ENCODE results near the gene ARHGEF12. TPM values are rescaled to one million over a fixed set of nuclear protein-coding genes. Genes with fewer than 3 reads are reported as not detected.

Gene ARHGEF12
- total RNA-seq, 1 donor = 10.5 TPM

DNA sequence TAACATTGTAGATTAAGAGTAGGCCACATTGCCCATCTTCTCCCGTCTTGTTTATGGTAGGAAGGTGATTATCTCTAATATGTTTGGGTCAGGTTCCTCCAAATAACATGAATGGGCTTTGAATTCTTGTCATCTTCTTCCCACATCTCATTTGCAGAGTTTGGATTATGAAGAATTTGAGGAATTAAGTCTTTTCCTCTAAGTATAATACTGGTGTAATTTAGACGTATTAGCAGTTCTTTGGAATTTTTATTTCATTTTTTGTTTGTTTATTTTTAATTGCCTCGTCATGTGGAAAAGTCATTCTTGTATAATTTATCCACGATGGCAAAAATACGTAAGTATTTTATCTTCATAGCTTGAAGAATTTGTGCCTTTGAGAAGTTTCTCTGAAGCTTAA, 73.4 kb downstream of the ARHGEF12 start:
- no peak for DNase-seq (ENCODE audit: low read depth in 2 of 3, low spot score in 2 of 3)

DNA sequence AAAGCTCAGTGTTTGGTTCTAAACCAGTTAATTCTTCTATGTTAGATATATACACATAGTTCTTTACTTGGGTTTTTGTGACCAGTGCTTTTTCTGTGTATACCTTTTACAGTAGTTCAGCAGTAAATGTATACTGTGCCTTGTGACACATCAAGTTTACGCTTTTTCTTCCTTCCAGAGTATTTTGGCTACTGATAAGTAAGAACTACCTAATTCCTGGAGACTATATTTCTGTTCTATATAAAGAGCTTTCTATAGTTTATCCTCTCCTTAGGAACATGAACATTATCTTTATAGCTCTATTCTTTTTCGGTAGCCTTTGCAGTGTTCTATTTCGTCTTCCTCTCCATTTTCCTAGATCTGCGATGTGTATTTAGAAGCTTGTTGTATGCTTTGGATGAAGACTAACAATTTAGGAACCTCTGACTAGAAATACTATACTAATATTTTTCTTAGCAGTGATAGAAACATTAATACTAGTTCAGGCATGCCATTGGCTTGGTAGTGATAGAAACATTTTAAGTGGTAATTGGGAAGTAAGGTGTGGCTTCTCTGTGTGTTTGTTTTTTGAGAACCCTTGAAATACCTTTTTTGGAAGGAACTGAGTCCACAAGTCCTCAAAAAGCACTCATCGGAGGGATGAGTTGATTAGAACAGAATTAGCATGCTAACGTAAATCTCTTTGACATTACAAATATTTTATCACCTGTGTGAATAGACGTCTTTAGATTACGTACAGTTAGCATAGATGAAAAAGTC, 74.6 kb downstream of the ARHGEF12 start:
- no peak for DNase-seq (ENCODE audit: low read depth in 2 of 3, low spot score in 2 of 3)

DNA sequence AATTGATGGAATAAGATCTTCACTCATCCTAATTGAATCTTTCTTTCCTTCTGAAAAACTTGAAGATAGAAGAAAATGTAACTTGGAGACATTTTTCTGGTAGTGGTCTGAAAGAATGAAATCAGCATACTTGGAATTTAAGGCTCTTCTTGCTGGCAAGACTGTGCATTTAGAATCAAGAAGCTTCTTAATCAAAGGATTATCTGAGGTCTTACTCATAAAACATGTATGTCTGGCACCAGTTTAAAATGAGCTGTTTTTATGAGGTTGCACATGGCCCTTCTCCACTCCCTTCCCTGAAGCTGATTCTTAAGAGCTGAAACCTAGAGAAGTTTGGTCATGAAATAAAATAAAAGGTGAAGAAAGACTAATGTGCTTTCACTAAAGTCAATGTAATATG, 77.3 kb downstream of the ARHGEF12 start:
- no peak for DNase-seq (ENCODE audit: low read depth in 2 of 3, low spot score in 2 of 3)

DNA sequence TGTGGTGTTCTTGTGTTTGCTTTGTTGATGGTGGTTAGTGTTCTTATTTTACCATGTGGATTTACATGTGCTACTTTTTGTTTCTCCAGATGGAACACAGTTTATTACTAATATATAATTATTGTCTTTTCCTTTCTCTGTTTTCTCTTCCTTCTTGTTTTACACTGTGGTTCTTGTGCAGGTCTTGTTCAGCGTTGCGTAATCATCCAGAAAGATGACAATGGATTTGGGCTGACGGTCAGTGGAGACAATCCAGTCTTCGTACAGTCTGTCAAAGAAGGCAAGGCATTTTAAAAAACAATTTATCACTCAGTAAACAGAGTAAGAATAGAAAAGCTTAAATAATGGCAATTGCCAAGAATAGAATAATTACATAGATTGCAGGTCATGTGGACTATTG, 84.4 kb downstream of the ARHGEF12 start:
- no peak for DNase-seq (ENCODE audit: low read depth in 2 of 3, low spot score in 2 of 3)

DNA sequence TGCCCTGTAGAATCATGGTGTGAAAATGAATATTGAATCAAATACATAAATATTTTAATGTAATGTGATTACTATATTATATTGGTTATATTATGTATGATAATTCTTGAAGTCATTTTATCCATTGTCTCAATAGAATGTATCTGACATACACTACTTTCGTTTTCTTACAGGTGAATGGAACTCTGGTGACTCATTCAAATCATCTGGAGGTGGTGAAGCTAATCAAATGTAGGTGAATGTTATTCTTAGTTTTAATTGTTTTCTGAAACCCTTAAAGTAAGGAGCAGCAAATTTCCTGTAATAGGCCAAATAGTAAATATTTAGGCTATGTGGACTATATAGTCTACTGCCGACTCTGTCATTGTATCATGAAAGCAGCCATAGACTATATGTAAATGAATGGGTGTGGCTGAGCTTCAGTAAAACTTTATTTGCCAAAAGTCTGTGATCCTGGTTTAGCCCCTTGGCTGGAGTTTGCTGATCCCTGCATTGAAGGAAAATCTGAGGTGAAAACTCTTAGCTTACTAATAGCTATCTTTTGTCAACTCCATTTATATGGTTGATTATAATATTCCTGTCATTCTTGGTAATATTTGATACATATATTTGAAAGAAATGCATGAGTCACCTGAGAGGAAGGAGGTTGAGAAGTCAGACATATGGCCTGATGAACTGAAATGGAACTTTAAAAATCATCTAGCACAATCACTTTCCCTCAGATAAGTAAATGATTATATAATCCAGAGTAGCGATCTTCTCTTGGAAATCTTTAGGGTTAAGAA, 88.2 kb downstream of the ARHGEF12 start:
- DNase-seq (ENCODE audit: low read depth in 2 of 3, low spot score in 2 of 3) = no peak

DNA sequence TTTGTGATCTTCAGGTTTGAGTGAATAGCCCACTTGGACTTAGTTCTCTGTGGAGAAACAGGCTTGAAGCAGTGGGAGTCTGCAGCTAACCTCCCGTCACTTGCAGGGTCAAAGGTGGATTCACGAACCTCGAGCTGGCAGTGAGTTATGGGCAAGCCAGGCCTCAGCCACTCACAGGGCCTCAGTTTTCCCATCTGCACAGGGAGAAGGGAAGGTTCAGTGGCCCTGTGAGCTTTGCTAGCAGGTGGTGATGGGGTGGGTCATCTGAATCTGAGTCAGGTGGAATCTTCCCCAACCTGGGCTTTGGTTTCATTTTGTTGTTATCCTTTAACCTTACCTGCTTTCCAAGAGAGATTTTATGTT, 88.7 kb downstream of the ARHGEF12 start:
- no peak for DNase-seq (ENCODE audit: low read depth in 2 of 3, low spot score in 2 of 3)

DNA sequence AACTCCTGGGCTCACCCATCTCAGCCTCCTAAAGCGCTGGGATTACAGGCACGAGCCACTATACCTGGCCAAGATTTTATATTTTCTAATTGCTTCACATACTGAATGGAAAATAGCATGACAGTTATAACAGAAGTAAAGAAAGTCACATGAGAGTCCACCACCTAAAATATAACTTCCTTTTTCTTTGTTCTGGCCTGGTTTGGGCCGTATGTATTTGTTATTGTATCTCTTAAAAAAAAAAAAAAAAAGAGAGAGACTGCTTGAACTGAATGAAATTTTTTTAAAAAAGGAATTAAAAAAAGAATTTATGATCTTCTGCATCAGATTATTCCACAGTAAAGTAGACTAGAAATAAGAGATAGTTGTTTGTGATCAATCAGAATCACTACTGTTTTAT, 89.3 kb downstream of the ARHGEF12 start:
- peak in 1 of 3 donors; percentile 64 for DNase-seq (ENCODE audit: low read depth in 2 of 3, low spot score in 2 of 3)

DNA sequence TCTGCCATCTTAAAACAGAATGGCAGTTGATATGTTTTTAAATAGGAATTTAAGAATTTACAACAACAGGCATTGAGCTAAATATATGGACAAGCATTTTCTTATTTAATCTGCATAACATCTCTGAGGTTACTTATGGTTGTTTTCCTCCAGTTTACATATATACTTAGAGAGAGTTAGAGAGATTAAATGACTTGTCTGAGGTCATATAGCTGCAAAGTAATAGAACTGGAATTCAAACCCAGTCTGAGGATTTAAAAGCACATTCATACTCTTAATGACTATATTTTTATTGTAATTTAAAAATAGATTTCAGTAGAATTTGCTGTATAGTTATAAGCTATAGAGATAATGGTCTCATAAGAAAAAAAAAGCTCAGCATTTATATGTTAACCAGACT, 93.9 kb downstream of the ARHGEF12 start:
- DNase-seq (ENCODE audit: low read depth in 2 of 3, low spot score in 2 of 3) = no peak

DNA sequence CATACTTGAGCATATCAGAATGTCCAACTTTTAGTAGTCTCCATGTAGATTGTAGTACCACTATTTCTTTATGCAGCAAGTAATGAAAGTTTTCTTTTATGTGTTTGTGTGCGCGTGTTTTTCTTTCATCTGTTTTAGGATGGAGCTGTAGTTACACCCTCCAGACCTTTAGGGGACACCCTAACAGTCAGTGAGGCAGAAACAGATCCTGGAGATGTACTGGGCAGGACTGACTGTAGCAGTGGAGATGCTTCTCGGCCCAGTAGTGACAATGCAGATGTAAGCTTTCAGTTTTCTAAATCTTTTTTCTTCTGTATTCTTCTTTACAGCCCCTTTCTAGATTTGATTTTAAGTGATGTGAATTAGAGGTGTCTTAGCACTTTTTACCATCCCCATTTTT, 95.4 kb downstream of the ARHGEF12 start:
- DNase-seq (ENCODE audit: low read depth in 2 of 3, low spot score in 2 of 3) = peak in 2 of 3 donors; percentile 36 to 46

DNA sequence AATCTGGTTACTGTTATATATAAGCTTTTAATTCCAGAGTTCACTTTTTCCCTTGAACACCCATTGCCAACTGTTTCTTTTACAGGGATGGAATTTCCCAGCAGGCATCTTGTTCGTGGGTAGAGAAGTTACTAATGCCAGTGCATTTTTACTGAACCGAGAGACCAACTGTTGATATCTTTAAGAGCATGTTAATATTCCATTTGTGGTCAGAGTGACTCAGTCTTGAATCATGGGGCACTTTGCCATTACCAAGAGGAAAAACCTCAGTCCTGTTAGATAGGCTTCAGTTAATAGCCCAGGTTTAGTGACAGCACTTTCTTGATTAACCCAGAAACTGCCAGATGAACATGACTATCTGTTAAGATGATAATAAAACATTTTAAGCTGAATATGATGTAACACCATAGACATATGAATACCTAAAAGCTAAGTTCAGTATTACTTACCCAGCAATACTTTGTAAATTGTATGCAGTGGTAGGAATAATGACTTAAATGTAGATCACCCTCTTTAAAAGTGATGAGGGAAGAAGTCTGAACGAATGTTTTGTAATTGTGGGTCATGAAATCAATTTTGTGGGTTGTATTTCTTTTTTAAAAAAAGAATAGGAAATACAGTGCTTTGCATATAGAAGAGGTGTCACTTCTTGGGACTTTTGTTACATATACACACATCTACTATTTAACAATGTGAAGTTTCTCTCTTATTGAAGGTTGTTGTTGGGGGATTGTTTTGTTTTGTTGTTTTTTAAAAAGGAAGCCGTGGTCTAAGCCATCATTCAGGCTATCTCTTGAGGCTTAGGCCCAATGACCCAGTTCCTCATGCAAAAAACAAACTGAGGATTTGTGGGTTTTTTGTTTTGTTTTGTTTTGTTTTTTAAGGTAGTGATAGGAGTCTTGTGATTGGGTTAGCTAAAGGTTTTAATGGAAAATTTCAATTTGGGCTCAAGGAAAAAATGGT, 96.1 kb downstream of the ARHGEF12 start:
- peak in 2 of 3 donors; percentile 75 to 77 for DNase-seq (ENCODE audit: low read depth in 2 of 3, low spot score in 2 of 3)

DNA sequence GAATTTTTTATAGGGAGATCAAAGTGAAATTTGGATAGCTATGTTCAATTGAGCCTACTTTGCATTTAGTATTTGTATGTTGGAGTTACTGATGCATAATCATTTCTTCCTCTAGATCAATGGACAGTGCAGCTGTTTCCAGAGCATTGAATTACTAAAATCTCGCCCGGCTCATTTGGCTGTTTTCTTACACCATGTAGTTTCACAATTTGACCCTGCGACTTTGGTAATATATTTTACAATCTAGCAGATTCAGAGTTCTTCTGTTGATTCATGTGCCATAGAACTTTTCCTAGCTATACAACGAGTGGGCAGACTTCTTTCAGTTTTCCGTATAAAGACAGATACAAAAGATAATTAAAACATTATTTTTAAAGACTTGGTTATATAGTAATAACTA, 105.4 kb downstream of the ARHGEF12 start:
- no peak for DNase-seq (ENCODE audit: low read depth in 2 of 3, low spot score in 2 of 3)

DNA sequence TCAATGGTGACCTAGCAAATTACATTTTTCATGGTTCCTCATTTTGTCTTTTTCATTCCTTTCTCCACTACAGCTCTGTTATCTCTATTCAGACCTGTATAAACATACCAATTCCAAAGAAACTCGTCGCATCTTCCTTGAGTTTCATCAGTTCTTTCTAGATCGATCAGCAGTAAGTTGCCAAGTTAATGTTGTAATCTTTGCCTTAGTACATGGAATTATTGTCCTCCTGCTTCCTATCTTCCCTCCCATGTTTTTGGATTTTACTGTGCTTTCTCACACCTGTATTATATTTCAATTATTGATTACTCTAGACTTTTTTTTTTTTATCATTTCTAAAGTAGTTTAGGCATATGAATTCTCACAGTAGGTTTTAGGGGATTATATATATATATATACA, 105.8 kb downstream of the ARHGEF12 start:
- DNase-seq (ENCODE audit: low read depth in 2 of 3, low spot score in 2 of 3) = no peak

DNA sequence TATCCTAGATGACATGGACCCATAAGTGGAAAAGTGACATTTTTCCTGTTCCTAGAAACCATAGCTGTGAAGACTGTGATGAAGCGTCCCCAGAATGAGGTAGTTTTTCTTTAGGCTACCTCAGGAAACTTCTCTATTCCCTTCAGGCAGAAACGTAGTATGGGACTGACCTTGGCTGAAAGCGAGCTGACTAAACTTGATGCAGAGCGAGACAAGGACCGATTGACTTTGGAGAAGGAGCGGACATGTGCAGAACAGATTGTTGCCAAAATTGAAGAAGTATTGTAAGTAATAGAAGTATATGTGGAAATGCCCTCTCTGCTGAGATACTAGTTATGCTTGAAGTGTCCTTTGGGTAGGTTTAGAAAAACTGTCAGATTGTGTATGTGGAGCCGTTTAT, 110.6 kb downstream of the ARHGEF12 start:
- DNase-seq (ENCODE audit: low read depth in 2 of 3, low spot score in 2 of 3) = no peak

DNA sequence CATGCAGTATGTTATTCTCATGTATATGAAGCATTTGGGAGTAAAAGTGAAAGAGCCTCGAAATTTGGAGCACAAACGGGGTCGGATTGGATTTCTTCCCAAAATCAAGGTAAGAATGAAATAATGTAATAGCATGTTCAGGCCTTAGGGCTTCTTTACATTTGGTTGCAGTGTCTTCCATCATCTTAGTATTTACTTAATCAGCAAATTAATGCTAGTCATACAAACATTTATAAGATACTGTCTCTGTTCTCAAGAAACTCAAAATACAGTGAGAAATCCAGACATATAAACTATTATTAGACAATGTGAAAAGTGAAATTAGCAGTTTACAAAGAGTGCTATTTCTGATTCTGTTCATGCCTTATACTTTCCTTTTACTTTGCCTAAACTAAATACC, 112.0 kb downstream of the ARHGEF12 start:
- DNase-seq (ENCODE audit: low read depth in 2 of 3, low spot score in 2 of 3) = no peak

DNA sequence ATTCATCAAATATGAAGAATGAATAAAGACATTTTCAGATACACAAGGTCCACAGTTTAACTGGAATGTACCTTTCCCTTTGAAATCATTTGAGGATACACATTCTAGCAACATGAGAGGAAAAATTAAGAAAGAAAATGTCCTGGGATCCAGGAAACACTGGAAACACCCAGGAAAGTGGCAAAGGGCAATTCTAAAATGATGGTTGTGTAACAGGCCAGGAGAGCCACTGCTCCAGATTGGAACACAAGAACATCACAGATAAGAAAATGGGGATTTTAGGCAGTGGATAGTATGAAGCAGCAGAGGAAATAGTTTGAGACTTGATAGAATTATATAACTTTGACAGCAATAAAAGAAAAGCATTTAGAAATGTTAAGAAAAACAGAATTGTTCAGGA, 119.3 kb downstream of the ARHGEF12 start:
- DNase-seq (ENCODE audit: low read depth in 2 of 3, low spot score in 2 of 3) = no peak

DNA sequence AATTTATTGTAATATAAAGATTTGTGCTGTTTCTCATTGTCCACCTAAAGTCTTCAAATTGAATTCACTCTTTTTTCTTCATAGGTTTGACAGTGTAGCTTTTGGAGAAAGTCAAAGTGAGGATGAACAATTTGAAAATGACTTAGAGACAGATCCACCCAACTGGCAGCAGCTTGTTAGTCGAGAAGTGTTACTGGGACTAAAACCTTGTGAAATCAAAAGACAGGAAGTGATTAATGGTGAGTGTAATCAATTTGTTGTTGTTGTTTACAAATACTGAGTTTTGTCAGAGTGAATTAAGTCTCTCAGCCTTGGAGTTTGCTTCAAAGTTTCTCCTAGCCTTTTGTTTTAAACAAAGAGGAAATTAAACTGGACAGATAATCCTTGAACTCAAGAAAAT, 121.8 kb downstream of the ARHGEF12 start:
- DNase-seq (ENCODE audit: low read depth in 2 of 3, low spot score in 2 of 3) = no peak

DNA sequence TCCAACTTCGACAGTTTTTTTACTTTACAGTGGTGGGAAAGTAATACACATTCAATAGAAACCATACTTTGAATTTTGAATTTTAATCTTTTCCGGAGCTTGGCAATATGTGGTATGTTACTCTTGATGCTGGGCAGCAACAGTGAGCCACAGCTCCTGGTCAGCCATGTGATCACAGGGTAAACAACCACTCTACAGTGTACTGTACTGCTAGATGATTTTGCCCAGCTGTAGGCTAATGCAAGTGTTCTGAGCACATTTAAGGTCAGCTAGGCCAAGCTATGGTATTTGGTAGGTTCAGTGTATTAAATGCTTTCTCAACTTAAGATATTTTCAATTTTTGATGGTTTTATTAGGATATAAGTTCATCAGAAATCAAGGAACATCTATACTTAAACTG, 126.6 kb downstream of the ARHGEF12 start:
- DNase-seq (ENCODE audit: low read depth in 2 of 3, low spot score in 2 of 3) = no peak

DNA sequence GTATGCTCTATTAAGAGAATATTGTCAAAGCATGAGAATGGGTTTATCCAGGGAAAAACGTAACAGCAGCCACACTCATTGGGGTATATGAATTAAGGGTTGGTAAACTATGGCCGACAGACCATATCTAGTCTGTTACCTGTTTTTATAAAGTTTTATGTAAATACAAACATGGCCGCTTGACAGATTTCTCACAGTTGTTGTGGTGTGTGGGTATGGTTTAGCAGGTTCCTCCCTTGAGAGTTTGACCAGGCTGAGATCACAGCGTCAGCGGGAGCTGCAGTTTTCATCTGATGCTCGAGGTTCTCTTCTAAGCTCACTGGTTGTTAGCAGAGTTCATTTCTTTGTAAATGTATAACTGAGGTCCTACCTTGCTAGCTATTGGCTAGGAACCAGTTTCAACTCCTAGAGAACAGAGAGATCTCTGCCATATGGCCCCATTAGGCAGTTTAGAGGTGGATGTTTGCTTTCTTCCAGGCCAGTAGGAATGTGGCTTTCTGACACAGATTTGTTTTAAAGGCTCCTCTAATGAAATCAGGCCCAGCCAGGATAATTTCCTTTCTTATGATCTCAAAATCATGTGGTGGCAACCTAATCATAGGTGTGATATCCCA, 129.8 kb downstream of the ARHGEF12 start:
- DNase-seq (ENCODE audit: low read depth in 2 of 3, low spot score in 2 of 3) = no peak

DNA sequence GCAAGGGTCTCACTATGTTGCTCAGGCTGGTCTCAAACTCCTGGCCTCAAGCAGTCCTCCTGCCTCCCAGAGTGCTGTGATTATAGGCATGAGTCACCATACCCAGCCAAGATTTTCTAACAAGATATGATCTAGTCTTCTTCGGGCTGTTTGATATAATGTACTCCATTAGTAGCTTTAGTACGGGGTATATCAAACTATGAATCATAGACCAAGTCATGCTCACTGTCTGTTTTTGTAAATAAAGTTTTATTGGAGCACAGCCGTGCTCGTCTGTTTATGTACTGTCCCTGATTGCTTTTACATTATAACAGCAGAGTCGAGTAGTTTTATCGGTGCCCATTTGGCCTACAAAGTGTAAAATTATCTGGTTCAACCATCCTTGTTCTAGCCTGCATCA, 131.4 kb downstream of the ARHGEF12 start:
- DNase-seq (ENCODE audit: low read depth in 2 of 3, low spot score in 2 of 3) = no peak

DNA sequence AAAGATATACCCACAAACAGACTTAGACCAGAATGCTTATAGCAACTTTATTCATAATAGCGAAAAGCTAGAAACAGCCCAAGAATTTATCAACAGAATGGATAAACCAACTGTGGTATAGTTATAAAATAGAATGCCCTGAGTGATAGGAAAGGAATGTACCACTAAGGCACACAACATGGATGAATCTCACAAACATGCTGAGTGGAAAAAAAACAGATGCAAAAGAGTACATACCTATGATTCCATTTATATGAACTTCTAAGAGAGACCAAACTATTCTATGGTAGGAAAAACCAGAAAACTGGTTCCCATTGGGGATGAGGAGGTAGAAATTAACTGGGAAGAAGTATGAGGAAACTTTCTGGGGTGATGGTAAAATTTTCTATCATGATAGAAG, 134.9 kb downstream of the ARHGEF12 start:
- DNase-seq (ENCODE audit: low read depth in 2 of 3, low spot score in 2 of 3) = no peak

DNA sequence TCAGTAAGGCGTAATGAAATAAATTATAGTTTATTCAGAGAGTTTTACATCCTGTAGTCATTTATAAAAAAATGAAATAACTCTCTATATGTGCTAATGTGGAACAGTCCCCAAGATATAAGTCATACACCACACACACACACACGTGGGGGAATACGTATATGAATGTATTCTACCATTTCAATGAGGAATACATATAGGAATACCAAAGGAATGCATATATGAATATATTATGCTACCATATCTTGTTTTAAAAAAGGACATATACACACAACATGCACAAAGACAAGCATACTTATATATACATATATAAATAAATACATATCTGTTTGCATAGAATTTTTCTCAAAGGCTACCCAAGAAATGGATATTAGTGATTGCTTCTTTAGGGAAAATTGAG, 135.8 kb downstream of the ARHGEF12 start:
- DNase-seq (ENCODE audit: low read depth in 2 of 3, low spot score in 2 of 3) = no peak

Data from hematopoietic multipotent progenitor cell (in vitro differentiated cells).